WTC11 (cell line): ENCODE results near the gene SPRY2. TPM values are rescaled to one million over a fixed set of nuclear protein-coding genes. Genes with fewer than 3 reads are reported as not detected.
A peak's percentile ranks its signal among the peaks of the same experiment; 100 is the strongest.
"Not testable (repeated sequence)": the region's sequence is repeated elsewhere in the genome, so short reads cannot be mapped to it uniquely, and the experiment has no call there.

Source experiments
- ATAC-seq: fragments of 200-7000 bp; cut with Tn5 transposase; 2 replicates; pipeline ENCODE4 v1.10.0; 2021; ENCODE audit warnings: mild to moderate bottlenecking, moderate library complexity
- CTCF ChIA-PET: fragments of 300-600 bp; sonication (Branson Sonifier 250); formaldehyde crosslinking; loops from one replicate; lab custom pipeline; 2021; ENCODE audit warnings: antibody characterized with exemption; lab: Charles Lee
- POLR2A ChIA-PET: fragments of 350-600 bp; sonication (Branson Sonifier 250); formaldehyde crosslinking; loops from one replicate; lab custom pipeline; 2021; ENCODE audit warnings: antibody characterized with exemption; lab: Charles Lee
- DNase-seq: peaks from one replicate; pipeline ENCODE4 v3.0.0; 2021; ENCODE audit warnings: low spot score
- H3K27ac Mint-ChIP-seq: 2 replicates; pipeline ENCODE4 v1.8.0; 2021; ENCODE audit warnings: mixed read lengths
- H3K27me3 Mint-ChIP-seq: 2 replicates; pipeline ENCODE4 v1.8.0; 2021; ENCODE audit warnings: low read depth, mild to moderate bottlenecking, moderate library complexity, mixed read lengths
- H3K36me3 Mint-ChIP-seq: 2 replicates; pipeline ENCODE4 v1.8.0; 2021; ENCODE audit warnings: mixed read lengths
- H3K4me1 Mint-ChIP-seq: 2 replicates; pipeline ENCODE4 v1.8.0; 2022; ENCODE audit warnings: mixed read lengths
- H3K4me3 Mint-ChIP-seq: 2 replicates; pipeline ENCODE4 v1.8.0; 2021; ENCODE audit warnings: mild to moderate bottlenecking, moderate library complexity, mixed read lengths
- H3K9me3 Mint-ChIP-seq: 2 replicates; pipeline ENCODE4 v1.8.0; 2021; ENCODE audit warnings: mixed read lengths
- ATF1 ChIP-seq: sonication (generic); formaldehyde crosslinking; IDR thresholded peaks from 2 replicates; pipeline ENCODE4 v1.8.1; 2023; ENCODE audit warnings: mild to moderate bottlenecking, moderate library complexity, missing genetic modification reagents
- MAX ChIP-seq: sonication (generic); formaldehyde crosslinking; IDR thresholded peaks from 2 replicates; pipeline ENCODE4 v1.8.0; 2022; ENCODE audit warnings: mild to moderate bottlenecking, missing genetic modification reagents
- NR1H2 ChIP-seq: sonication (generic); formaldehyde crosslinking; IDR thresholded peaks from 2 replicates; pipeline ENCODE4 v1.9.0; 2021; ENCODE audit warnings: mild to moderate bottlenecking, moderate library complexity, missing genetic modification reagents
- PREB ChIP-seq: sonication (generic); formaldehyde crosslinking; IDR thresholded peaks from 2 replicates; pipeline ENCODE4 v1.8.1; 2022; ENCODE audit warnings: mild to moderate bottlenecking, missing genetic modification reagents, moderate library complexity, borderline replicate concordance
- TEAD4 ChIP-seq: sonication (generic); formaldehyde crosslinking; IDR thresholded peaks from 2 replicates; pipeline ENCODE4 v1.8.0; 2022; ENCODE audit warnings: mild to moderate bottlenecking, missing genetic modification reagents
- TP53 ChIP-seq: sonication (generic); formaldehyde crosslinking; IDR thresholded peaks from 2 replicates; pipeline ENCODE4 v1.8.1; 2023; ENCODE audit warnings: mild to moderate bottlenecking, missing genetic modification reagents
- ZMAT4 ChIP-seq: fragments of 250-450 bp; sonication (Bioruptor Pico); IDR thresholded peaks from 2 replicates; pipeline ENCODE4 v1.9.0; 2021; ENCODE audit warnings: mild to moderate bottlenecking
- ZNF219 ChIP-seq: sonication (generic); formaldehyde crosslinking; IDR thresholded peaks from 2 replicates; pipeline ENCODE4 v1.8.0; 2023; ENCODE audit warnings: missing genetic modification reagents, mild to moderate bottlenecking, borderline replicate concordance
- ZNF281 ChIP-seq: sonication (generic); formaldehyde crosslinking; IDR thresholded peaks from 2 replicates; pipeline ENCODE4 v1.8.0; 2023; ENCODE audit warnings: mild to moderate bottlenecking, missing genetic modification reagents
- ZNF425 ChIP-seq: fragments of 250-450 bp; sonication (Bioruptor Pico); conservative IDR thresholded peaks from 2 replicates; pipeline ENCODE4 v1.9.0; 2021; ENCODE audit warnings: mild to moderate bottlenecking
- total RNA-seq: library from RNA; stranded (reverse); gene quantifications from 3 replicates; pipeline ENCODE4 v1.2.3, GENCODE V29; 2021
- TF ChIP-seq, protein P1 (sequence below): sonication (generic); formaldehyde crosslinking; IDR thresholded peaks from 2 replicates; pipeline ENCODE4 v1.8.0; 2022; ENCODE audit warnings: mild to moderate bottlenecking, missing genetic modification reagents
- TF ChIP-seq, protein P2 (sequence below): fragments of 250-450 bp; sonication (Bioruptor Pico); IDR thresholded peaks from 2 replicates; pipeline ENCODE4 v1.9.0; 2021; ENCODE audit warnings: mild to moderate bottlenecking
- TF ChIP-seq, protein P3 (sequence below): fragments of 200-600 bp; IDR thresholded peaks from 2 replicates; pipeline ENCODE4 v1.8.0; 2022; ENCODE audit warnings: antibody characterized with exemption

SPRY2 gene
- total RNA-seq, 1 experiment from 2014 or later: 63.2 TPM

DNA sequence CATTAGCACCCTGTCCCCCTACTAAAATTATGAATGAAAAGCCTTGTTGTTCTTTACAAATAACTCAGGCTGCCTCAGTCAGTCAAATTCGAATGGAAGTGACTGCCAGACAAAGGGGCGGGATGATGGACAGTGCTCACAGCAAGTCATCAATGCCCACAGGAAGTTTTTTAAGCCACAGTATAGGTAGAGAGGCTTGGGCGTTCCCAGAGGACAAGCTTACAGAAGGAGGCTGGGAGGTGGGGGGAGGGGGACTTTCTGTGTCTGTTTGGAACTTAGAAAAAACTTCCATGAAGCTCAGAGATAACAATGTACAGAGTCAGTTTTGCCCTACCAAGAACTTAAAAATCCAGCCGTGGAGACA lies 18.5 kb upstream of the SPRY2 start:
- ChIA-PET POLR2A (interaction anchor here (0.7 to 2.0 kb wide), 2 partner anchors 17 to 989 kb away, joined by 7 to 30 read pairs; partner anchors contain the start of gene SPRY2), CTCF (interaction anchor here (0.6 to 2.0 kb wide), 10 partner anchors 14 to 658 kb away, joined by 3 to 24 read pairs (median 4); partner anchors contain the start of gene SPRY2)
- H3K36me3 Mint-ChIP-seq: no peaks in the 10 kb centered on the region; the same call in 1 of the 2 replicates
- H3K27me3 Mint-ChIP-seq: no peaks in the 10 kb centered on the region
- peak; percentile 92 for ATAC-seq
- H3K9me3 Mint-ChIP-seq: peaks cover 3% of the 10 kb centered on the region; the same call in 1 of the 2 replicates
- H3K27ac Mint-ChIP-seq: peak overlapping the region; percentile 97
- DNase-seq: peak; percentile 64
- peaks cover 43% of the 10 kb centered on the region for H3K4me1 Mint-ChIP-seq
- no peak for TF ChIP-seq TP53
- no peak for TF ChIP-seq PREB (CRISPR knock-in tag)
- TF ChIP-seq, protein P1, sequence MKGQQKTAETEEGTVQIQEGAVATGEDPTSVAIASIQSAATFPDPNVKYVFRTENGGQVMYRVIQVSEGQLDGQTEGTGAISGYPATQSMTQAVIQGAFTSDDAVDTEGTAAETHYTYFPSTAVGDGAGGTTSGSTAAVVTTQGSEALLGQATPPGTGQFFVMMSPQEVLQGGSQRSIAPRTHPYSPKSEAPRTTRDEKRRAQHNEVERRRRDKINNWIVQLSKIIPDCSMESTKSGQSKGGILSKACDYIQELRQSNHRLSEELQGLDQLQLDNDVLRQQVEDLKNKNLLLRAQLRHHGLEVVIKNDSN: no peak
- TF ChIP-seq, protein P2, sequence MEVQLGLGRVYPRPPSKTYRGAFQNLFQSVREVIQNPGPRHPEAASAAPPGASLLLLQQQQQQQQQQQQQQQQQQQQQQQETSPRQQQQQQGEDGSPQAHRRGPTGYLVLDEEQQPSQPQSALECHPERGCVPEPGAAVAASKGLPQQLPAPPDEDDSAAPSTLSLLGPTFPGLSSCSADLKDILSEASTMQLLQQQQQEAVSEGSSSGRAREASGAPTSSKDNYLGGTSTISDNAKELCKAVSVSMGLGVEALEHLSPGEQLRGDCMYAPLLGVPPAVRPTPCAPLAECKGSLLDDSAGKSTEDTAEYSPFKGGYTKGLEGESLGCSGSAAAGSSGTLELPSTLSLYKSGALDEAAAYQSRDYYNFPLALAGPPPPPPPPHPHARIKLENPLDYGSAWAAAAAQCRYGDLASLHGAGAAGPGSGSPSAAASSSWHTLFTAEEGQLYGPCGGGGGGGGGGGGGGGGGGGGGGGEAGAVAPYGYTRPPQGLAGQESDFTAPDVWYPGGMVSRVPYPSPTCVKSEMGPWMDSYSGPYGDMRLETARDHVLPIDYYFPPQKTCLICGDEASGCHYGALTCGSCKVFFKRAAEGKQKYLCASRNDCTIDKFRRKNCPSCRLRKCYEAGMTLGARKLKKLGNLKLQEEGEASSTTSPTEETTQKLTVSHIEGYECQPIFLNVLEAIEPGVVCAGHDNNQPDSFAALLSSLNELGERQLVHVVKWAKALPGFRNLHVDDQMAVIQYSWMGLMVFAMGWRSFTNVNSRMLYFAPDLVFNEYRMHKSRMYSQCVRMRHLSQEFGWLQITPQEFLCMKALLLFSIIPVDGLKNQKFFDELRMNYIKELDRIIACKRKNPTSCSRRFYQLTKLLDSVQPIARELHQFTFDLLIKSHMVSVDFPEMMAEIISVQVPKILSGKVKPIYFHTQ (CRISPR knock-in tag): no peak
- no peak for TF ChIP-seq ATF1 (CRISPR knock-in tag)
- TF ChIP-seq ZNF281 (CRISPR knock-in tag): no peak
- no peak for TF ChIP-seq ZMAT4
- no peak for TF ChIP-seq ZNF219 (CRISPR knock-in tag)
- TF ChIP-seq ZNF425 (CRISPR knock-in tag): no peak
- TF ChIP-seq NR1H2 (CRISPR knock-in tag): no peak
- TF ChIP-seq TEAD4 (CRISPR knock-in tag): no peak
- H3K4me3 Mint-ChIP-seq: peak overlapping the region; percentile 59

DNA sequence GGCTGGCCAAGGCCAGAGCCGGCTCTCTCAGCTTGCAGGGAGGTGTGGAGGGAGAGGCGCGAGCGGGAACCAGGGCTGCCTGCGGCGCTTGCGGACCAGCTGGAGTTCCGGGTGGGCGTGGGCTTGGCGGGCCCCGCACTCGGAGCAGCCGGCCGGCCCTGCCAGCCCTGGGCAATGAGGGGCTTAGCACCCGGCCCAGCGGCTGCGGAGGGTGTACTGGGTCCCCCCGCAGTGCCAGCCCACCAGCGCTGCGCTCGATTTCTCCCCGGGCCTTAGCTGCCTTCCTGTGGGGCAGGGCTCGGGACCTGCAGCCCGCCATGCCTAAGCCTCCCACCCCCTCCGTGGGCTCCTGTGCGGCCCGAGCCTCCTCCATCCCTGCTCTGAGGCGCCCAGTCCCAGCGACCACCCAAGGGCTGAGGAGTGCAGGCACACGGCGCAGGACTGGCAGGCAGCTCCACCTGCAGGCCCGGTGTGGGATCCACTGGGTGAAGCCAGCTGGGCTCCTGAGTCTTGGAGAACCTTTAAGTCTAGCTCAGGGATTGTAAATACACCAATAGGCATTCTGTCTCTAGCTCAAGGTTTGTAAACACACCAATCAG lies 14.7 kb upstream of the SPRY2 start:
- peak; percentile 20; the same call in 1 of the 2 replicates for TF ChIP-seq MAX (CRISPR knock-in tag)
- TF ChIP-seq, protein P3, sequence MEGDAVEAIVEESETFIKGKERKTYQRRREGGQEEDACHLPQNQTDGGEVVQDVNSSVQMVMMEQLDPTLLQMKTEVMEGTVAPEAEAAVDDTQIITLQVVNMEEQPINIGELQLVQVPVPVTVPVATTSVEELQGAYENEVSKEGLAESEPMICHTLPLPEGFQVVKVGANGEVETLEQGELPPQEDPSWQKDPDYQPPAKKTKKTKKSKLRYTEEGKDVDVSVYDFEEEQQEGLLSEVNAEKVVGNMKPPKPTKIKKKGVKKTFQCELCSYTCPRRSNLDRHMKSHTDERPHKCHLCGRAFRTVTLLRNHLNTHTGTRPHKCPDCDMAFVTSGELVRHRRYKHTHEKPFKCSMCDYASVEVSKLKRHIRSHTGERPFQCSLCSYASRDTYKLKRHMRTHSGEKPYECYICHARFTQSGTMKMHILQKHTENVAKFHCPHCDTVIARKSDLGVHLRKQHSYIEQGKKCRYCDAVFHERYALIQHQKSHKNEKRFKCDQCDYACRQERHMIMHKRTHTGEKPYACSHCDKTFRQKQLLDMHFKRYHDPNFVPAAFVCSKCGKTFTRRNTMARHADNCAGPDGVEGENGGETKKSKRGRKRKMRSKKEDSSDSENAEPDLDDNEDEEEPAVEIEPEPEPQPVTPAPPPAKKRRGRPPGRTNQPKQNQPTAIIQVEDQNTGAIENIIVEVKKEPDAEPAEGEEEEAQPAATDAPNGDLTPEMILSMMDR: peak; percentile 27; the same call in 1 of the 2 replicates
- TF ChIP-seq, all 79 proteins: peak for 2; not testable (repeated sequence) for 77
- H3K4me3 Mint-ChIP-seq, H3K36me3 Mint-ChIP-seq, POLR2A ChIA-PET, H3K27me3 Mint-ChIP-seq, H3K27ac Mint-ChIP-seq: not testable (repeated sequence)
- DNase-seq (peak; percentile 64), ATAC-seq (0 out of 2 replicates have a peak, but pooled peaks have one; percentile 5)
- CTCF ChIA-PET: interaction anchor here (0.8 to 1.7 kb wide), 6 partner anchors 10 to 677 kb away, joined by 3 to 12 read pairs (median 6); partner anchors contain the start of gene SPRY2
- peaks cover 16% of the 10 kb centered on the region for H3K9me3 Mint-ChIP-seq
- peaks cover 18% of the 10 kb centered on the region for H3K4me1 Mint-ChIP-seq
